A549 (cell line): ENCODE measurements around the gene VIPR1. TPM values are rescaled to one million over a fixed set of nuclear protein-coding genes. Genes with fewer than 3 reads are reported as not detected.

ENCODE experiments used
- ATAC-seq, 2 experiments: fragments of 200-7000 bp in 1 of 2; fragments of >200 bp in 1 of 2; cut with Nextera tagmentation in 1 of 2; cut with Tn5 transposase in 1 of 2; 3 replicates each; pipeline versions ENCODE4 v1.8.0 to v1.9.1; 2018 to 2020; ENCODE audit warnings: mild to moderate bottlenecking in 1 of 2, moderate library complexity in 1 of 2
- CTCF ChIA-PET: fragments of 300-600 bp; sonication (Branson Sonifier 250); formaldehyde crosslinking; extraction: SDS; loops from one replicate; lab custom pipeline; 2021; ENCODE audit warnings: antibody characterized with exemption, inconsistent platforms; lab: Yijun Ruan, JAX
- POLR2A ChIA-PET: fragments of 350-600 bp; formaldehyde crosslinking; extraction: SDS; loops from one replicate; lab custom pipeline; 2021; ENCODE audit warnings: antibody characterized with exemption, inconsistent platforms; lab: Yijun Ruan, JAX
- DNase-seq, 2 experiments: peaks; one replicate each; pipeline versions ENCODE4 v3.0.0 to v3.0.0-alpha.2; 2011 to 2016; ENCODE audit warnings: low read depth in 1 of 2, low spot score in 1 of 2
- FAIRE-seq: peaks from 2 replicates; lab custom pipeline; 2011; peaks lifted over from hg19 to GRCh38; lab: Jason Lieb, UNC
- H3K27ac ChIP-seq, 2 experiments: fragments of >200 bp; sonication (Bioruptor Twin); formaldehyde crosslinking; 3 replicates each; pipeline ENCODE4 v1.5.1; 2016 to 2017
- H3K4me1 ChIP-seq: fragments of >200 bp; sonication (Bioruptor Twin); formaldehyde crosslinking; 3 replicates; pipeline ENCODE4 v1.6.1; 2016
- H3K4me2 ChIP-seq: fragments of >200 bp; sonication (Bioruptor Twin); formaldehyde crosslinking; 3 replicates; pipeline ENCODE4 v1.6.1; 2016
- H3K4me3 ChIP-seq: fragments of >200 bp; sonication (Bioruptor Twin); formaldehyde crosslinking; 3 replicates; pipeline ENCODE4 v1.5.1; 2016
- H3K9me3 ChIP-seq: fragments of >200 bp; sonication (Bioruptor Twin); formaldehyde crosslinking; 3 replicates; pipeline ENCODE4 v1.6.1; 2016
- ATOH8 ChIP-seq: fragments of 250-450 bp; sonication (Bioruptor Pico); IDR thresholded peaks from 2 replicates; pipeline ENCODE4 v1.5.0; 2020; ENCODE audit warnings: low read depth, mild to moderate bottlenecking, moderate library complexity
- CEBPB ChIP-seq, 2 experiments: fragments of >200 bp in 1 of 2; sonication (Bioruptor Twin) in 1 of 2; formaldehyde crosslinking in 1 of 2; IDR thresholded peaks; 2 replicates each; pipeline ENCODE4 v1.6.1; 2012 to 2016
- CHD4 ChIP-seq: fragments of 200-600 bp; sonication (generic); IDR thresholded peaks from 2 replicates; pipeline ENCODE4 v1.6.1; 2016; ENCODE audit warnings: antibody characterized with exemption, mild to moderate bottlenecking, borderline replicate concordance
- CTCF ChIP-seq: fragments of >200 bp; sonication (Bioruptor Twin); formaldehyde crosslinking; IDR thresholded peaks from 3 replicates; pipeline ENCODE4 v1.5.1; 2016
- E2F6 ChIP-seq: IDR thresholded peaks from 2 replicates; pipeline ENCODE4 v1.6.1; 2012; ENCODE audit warnings: low read depth, borderline replicate concordance
- EHF ChIP-seq: fragments of 250-450 bp; sonication (Bioruptor Pico); IDR thresholded peaks from 2 replicates; pipeline ENCODE4 v1.5.0; 2020; ENCODE audit warnings: mild to moderate bottlenecking
- FOSL2 ChIP-seq, 2 experiments: fragments of 450-650 bp in 1 of 2; fragments of >200 bp in 1 of 2; sonication (Bioruptor Twin) in 1 of 2; formaldehyde crosslinking; IDR thresholded peaks; 2 replicates each; pipeline versions ENCODE4 v1.5.0 to v1.6.1; 2016 to 2020; ENCODE audit warnings: mild to moderate bottlenecking in 1 of 2, moderate library complexity in 1 of 2
- FOXS1 ChIP-seq: fragments of 250-450 bp; sonication (Bioruptor Pico); IDR thresholded peaks from 2 replicates; pipeline ENCODE4 v1.5.0; 2020; ENCODE audit warnings: mild to moderate bottlenecking, moderate library complexity
- HOXB13 ChIP-seq: fragments of 250-450 bp; sonication (Bioruptor Pico); IDR thresholded peaks from 2 replicates; pipeline ENCODE4 v1.5.0; 2020; ENCODE audit warnings: low read depth, mild to moderate bottlenecking, moderate library complexity
- JUNB ChIP-seq: fragments of >200 bp; sonication (Bioruptor Twin); formaldehyde crosslinking; IDR thresholded peaks from 2 replicates; pipeline ENCODE4 v1.6.1; 2016
- KDM1A ChIP-seq: fragments of 200-600 bp; sonication (generic); IDR thresholded peaks from 2 replicates; pipeline ENCODE4 v1.6.1; 2016; ENCODE audit warnings: low read depth, mild to moderate bottlenecking
- MAZ ChIP-seq: fragments of 150-350 bp; IDR thresholded peaks from 2 replicates; pipeline ENCODE4 v1.6.1; 2014; ENCODE audit warnings: antibody characterized with exemption, low read depth, low read length, borderline replicate concordance
- MYC ChIP-seq: IDR thresholded peaks from 2 replicates; pipeline ENCODE4 v1.6.1; 2012; ENCODE audit warnings: mild to moderate bottlenecking, inconsistent platforms, low read length, improper control_type of control experiment, borderline replicate concordance
- NPAS2 ChIP-seq: fragments of 250-450 bp; sonication (Bioruptor Pico); IDR thresholded peaks from 2 replicates; pipeline ENCODE4 v1.8.0; 2022; ENCODE audit warnings: mild to moderate bottlenecking, moderate library complexity, borderline replicate concordance
- NR3C1 ChIP-seq: fragments of >200 bp; sonication (Bioruptor Twin); formaldehyde crosslinking; IDR thresholded peaks from 3 replicates; pipeline ENCODE4 v1.6.1; 2017
- PHF8 ChIP-seq: fragments of 200-600 bp; sonication (generic); IDR thresholded peaks from 2 replicates; pipeline ENCODE4 v1.6.1; 2016; ENCODE audit warnings: low read depth, mild to moderate bottlenecking, antibody characterized with exemption, moderate library complexity, borderline replicate concordance
- POLR2A ChIP-seq: IDR thresholded peaks from 2 replicates; pipeline ENCODE4 v1.6.1; 2012; ENCODE audit warnings: mild to moderate bottlenecking, low read length
- POLR2AphosphoS2 ChIP-seq: conservative IDR thresholded peaks from 2 replicates; pipeline ENCODE4 v1.6.1; 2012; ENCODE audit warnings: low read length, improper control_type of control experiment, inconsistent platforms
- RAD21 ChIP-seq, 2 experiments: fragments of >200 bp in 1 of 2; sonication (Bioruptor Twin) in 1 of 2; formaldehyde crosslinking in 1 of 2; IDR thresholded peaks in 1 of 2; conservative IDR thresholded peaks in 1 of 2; 2 replicates in 1 of 2; 3 replicates in 1 of 2; pipeline ENCODE4 v1.6.1; 2012 to 2018; ENCODE audit warnings: inconsistent platforms in 1 of 2
- RFX5 ChIP-seq: fragments of 450-650 bp; IDR thresholded peaks from 2 replicates; pipeline ENCODE4 v1.7.1; 2014; ENCODE audit warnings: antibody characterized with exemption, mild to moderate bottlenecking, moderate library complexity
- RNF2 ChIP-seq: fragments of 200-600 bp; sonication (generic); IDR thresholded peaks from 2 replicates; pipeline ENCODE4 v1.6.1; 2016; ENCODE audit warnings: low read depth, mild to moderate bottlenecking, antibody characterized with exemption, moderate library complexity, borderline replicate concordance
- SMC3 ChIP-seq: fragments of >200 bp; sonication (Bioruptor Twin); formaldehyde crosslinking; IDR thresholded peaks from 3 replicates; pipeline ENCODE4 v1.6.1; 2018; ENCODE audit warnings: inconsistent platforms
- SREBF2 ChIP-seq: fragments of 450-650 bp; IDR thresholded peaks from 2 replicates; pipeline ENCODE4 v1.6.1; 2014; ENCODE audit warnings: mild to moderate bottlenecking, moderate library complexity
- TFCP2L1 ChIP-seq: fragments of 250-450 bp; sonication (Bioruptor Pico); IDR thresholded peaks from 2 replicates; pipeline ENCODE4 v1.5.0; 2021; ENCODE audit warnings: mild to moderate bottlenecking
- ZFP36 ChIP-seq: fragments of 450-650 bp; IDR thresholded peaks from 2 replicates; pipeline ENCODE4 v1.6.1; 2014; ENCODE audit warnings: borderline replicate concordance; ENCODE audit not compliant: partially characterized antibody
- WGBS: methylation state at CpG from one replicate; pipeline ENCODE4 v1.1.6; 2017; ENCODE audit errors: missing lambda C conversion rate; 5-methylcytosine and 5-hydroxymethylcytosine counted together
- polyA plus RNA-seq, 4 experiments: library from polyadenylated mRNA; depleted of rRNA in 3 of 4; stranded (reverse); fragments of >200 nt; fragmentation: RNase III in 1 of 4; extraction: RNeasy Plus Mini Kit Qiagen cat#74134 plus additional on column Dnase treatment in 1 of 4; gene quantifications; 2 replicates in 3 of 4; 3 replicates in 1 of 4; pipeline ENCODE4 v1.2.3, GENCODE V29; 2011 to 2017
- TF ChIP-seq, protein P1 (sequence below): IDR thresholded peaks from 2 replicates; pipeline ENCODE4 v1.6.1; 2012
- TF ChIP-seq, protein P2 (sequence below): fragments of 150-350 bp; IDR thresholded peaks from 2 replicates; pipeline ENCODE4 v1.6.1; 2014; ENCODE audit warnings: low read depth, mild to moderate bottlenecking, low read length

The VIPR1 gene
- polyA plus RNA-seq, 2 of the 4 experiments (the other 2 are of a cell fraction) = 0.26 to 0.80 TPM

DNA sequence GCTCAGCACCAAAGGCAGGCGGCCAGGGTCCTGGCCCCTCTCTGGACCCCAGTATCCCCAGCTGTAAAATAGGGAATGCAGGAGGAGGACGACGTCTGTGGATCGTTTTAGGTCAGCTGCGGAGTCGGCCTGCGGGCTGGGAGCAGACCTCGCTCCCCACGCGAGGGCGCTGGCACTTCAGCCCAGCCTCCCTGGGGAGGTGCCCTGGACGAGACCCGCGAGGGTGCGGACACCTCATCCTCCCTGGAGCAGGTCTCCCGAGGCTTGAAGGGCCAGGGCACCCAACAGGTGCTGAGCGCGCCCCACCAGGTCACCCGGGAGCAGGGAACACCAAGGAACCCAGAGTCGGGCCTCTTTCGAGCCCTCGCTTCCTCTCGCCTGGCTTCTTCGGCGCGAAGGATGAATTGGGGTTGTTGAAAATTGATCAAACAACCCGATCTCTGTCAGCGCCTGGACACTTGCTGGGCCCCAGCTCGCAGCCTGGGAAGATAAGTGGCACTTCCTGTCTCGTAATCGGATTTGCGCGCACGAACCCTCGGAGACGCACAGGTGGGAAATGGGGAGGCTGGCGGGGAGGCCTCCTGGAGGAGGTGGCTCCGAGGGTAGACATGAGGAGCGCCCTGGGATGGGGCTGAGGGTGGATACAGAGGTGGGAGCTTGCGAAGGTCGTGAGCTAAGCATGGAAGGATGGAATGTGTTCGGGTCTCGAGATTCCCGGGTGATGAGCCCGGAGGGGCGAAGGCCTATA is 588 bp upstream of the VIPR1 start:
- H3K4me1 ChIP-seq = peaks cover 7% of the 10 kb centered on the region
- WGBS = 27% methylated on average over 25 of the region's 46 CpGs
- no peaks in the 10 kb centered on the region for H3K9me3 ChIP-seq
- ChIA-PET POLR2A (interaction anchor here (1.1 kb wide), 1 partner anchor 44 kb away, joined by 3 read pairs; no protein-coding TSS in a partner anchor), CTCF (interaction anchor here (0.5 to 1.4 kb wide), 5 partner anchors 10 to 1653 kb away, joined by 3 to 5 read pairs (median 3); no protein-coding TSS in a partner anchor)
- H3K4me3 ChIP-seq = peak overlapping the region; percentile 56
- DNase-seq (peak in 1 of 2 experiments; percentile 21), ATAC-seq (peak; percentile 51 to 68; a peak in 5 of 6 replicates), FAIRE-seq (no peak)
- peak overlapping the region in 1 of 2 experiments; percentile 70; a peak in 2 of 6 replicates for H3K27ac ChIP-seq
- H3K4me2 ChIP-seq = peak overlapping the region; percentile 82
- TF ChIP-seq NPAS2 (CRISPR knock-in tag) = no peak
- TF ChIP-seq RAD21 (conservative IDR thresholded peaks at IDR 0.05 in 1 of 2, IDR thresholded peaks at IDR 0.05 in 1 of 2) = peak in 1 of 2 experiments; percentile 17; a peak in 1 of 5 replicates
- no peak for TF ChIP-seq POLR2AphosphoS2
- TF ChIP-seq JUNB = no peak
- no peak for TF ChIP-seq SREBF2
- no peak for TF ChIP-seq E2F6
- TF ChIP-seq MYC = no peak
- no peak for TF ChIP-seq RFX5
- 0 out of 3 replicates have a peak, but pooled peaks have one; percentile 13 for TF ChIP-seq SMC3
- no peak for TF ChIP-seq NR3C1
- TF ChIP-seq PHF8 = no peak
- peak; percentile 14; the same call in 2 of the 3 replicates for TF ChIP-seq CTCF
- TF ChIP-seq, protein P1, sequence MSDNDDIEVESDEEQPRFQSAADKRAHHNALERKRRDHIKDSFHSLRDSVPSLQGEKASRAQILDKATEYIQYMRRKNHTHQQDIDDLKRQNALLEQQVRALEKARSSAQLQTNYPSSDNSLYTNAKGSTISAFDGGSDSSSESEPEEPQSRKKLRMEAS = no peak
- no peak for TF ChIP-seq TFCP2L1 (CRISPR knock-in tag)
- TF ChIP-seq, protein P2, sequence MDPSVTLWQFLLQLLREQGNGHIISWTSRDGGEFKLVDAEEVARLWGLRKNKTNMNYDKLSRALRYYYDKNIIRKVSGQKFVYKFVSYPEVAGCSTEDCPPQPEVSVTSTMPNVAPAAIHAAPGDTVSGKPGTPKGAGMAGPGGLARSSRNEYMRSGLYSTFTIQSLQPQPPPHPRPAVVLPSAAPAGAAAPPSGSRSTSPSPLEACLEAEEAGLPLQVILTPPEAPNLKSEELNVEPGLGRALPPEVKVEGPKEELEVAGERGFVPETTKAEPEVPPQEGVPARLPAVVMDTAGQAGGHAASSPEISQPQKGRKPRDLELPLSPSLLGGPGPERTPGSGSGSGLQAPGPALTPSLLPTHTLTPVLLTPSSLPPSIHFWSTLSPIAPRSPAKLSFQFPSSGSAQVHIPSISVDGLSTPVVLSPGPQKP = no peak
- no peak for TF ChIP-seq KDM1A
- TF ChIP-seq POLR2A = no peak
- no peak for TF ChIP-seq HOXB13 (CRISPR knock-in tag)
- no peak for TF ChIP-seq ZFP36

DNA sequence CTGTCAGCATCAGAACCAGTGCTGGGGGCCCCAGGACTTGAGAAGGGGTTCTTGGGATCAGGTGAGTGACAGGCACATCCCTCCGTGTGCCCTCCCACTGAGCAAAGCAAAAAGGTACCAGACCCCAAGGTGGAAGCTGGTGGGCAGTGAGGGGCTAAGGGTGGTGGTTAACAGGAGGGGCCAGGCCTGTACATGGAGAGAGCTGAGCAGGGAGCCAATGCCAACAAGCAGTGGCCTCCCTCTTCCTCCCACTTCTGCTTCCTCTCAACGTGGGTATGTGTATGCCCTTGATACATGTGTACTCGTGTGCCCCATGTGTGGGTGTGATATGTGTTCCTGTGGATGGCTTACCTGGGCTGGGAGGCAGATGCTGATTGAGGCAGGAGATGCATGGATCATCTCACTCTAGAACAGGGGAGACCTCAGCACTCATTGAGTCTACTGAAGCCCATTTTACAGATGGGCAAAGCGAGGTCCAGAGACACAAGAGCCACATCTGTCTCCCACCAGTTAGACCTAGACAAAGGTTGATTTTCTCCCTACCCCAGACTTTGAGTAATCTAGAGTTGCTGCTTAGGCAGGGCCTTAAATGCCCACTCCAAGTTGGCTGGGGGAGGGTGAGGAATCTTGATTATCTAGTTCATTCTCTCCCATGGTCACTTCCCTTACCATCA is 945 bp downstream of the VIPR1 start:
- Histone ChIP-seq H3K9me3 (no peaks in the 10 kb centered on the region), H3K4me2 (no peak overlapping the region; the same call in 2 of the 3 replicates), H3K4me3 (no peak overlapping the region), H3K27ac (no peak overlapping the region), H3K4me1 (no peaks in the 10 kb centered on the region)
- no peak for ATAC-seq
- FAIRE-seq = no peak
- DNase-seq = no peak
- ChIA-PET CTCF (interaction anchor here (1.2 kb wide), 1 partner anchor 11 kb away, joined by 3 read pairs; no protein-coding TSS in a partner anchor), POLR2A (no interaction called here)
- TF ChIP-seq SMC3 = no peak
- no peak for TF ChIP-seq MAZ
- TF ChIP-seq POLR2A = no peak
- no peak for TF ChIP-seq CEBPB (IDR thresholded peaks at IDR 0.05)
- TF ChIP-seq RNF2 = no peak
- TF ChIP-seq ATOH8 (CRISPR knock-in tag) = no peak
- TF ChIP-seq FOXS1 = no peak
- TF ChIP-seq TFCP2L1 (CRISPR knock-in tag) = no peak
- TF ChIP-seq CHD4 = no peak
- no peak for TF ChIP-seq FOSL2 (IDR thresholded peaks at IDR 0.05)
- no peak for TF ChIP-seq FOSL2 (CRISPR knock-in tag; IDR thresholded peaks at IDR 0.05)
- TF ChIP-seq POLR2AphosphoS2 = no peak
- TF ChIP-seq EHF (CRISPR knock-in tag) = no peak
- WGBS = 86% methylated on average over 4 of the region's 4 CpGs
